GM13977 (cell line): Measurements from ENCODE around the gene CDH13.

ENCODE experiments used
- DNase-seq: peaks from one replicate; pipeline ENCODE4 v3.0.0; 2012; ENCODE audit warnings: low spot score
- in situ Hi-C: fragments of 300-500 bp; cut with MboI; formaldehyde crosslinking; loops from one replicate; pipeline ENCODE4 v1.12.0; 2022; ENCODE audit warnings: low sequenced_read_pairs, low pct_unique_long_range_greater_than_20kb, mixed read lengths, inconsistent platforms; ENCODE audit not compliant: unreplicated experiment
- TF ChIP-seq, protein P1 (sequence below): IDR thresholded peaks from 2 replicates; pipeline ENCODE4 v1.5.1; 2012; ENCODE audit warnings: mild to moderate bottlenecking, control low read depth; ENCODE audit not compliant: insufficient read depth; ENCODE audit errors: extremely low read depth, missing control alignments

Gene CDH13

DNA sequence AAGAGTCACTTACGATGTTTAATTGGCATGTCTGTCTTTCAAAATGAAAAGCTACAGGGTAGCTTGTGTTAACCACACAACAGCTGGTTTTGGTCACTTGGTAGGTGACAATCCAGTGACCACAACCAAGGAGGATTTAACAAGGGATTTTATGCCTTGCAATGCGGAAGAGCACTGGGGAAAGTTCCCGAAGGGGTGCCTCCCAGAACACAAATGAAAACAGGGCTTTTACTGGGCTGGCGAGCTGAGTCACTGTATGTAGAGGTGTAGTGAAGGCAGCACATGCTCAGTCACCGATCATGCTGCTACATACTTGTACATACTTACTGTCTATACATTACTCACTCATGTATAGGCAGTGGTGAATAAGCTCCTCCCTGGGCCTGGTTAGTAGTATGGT lies 483.5 kb downstream of the CDH13 start:
- DNase-seq: no peak
- in situ Hi-C loops: no loop called here
- TF ChIP-seq, protein P1, sequence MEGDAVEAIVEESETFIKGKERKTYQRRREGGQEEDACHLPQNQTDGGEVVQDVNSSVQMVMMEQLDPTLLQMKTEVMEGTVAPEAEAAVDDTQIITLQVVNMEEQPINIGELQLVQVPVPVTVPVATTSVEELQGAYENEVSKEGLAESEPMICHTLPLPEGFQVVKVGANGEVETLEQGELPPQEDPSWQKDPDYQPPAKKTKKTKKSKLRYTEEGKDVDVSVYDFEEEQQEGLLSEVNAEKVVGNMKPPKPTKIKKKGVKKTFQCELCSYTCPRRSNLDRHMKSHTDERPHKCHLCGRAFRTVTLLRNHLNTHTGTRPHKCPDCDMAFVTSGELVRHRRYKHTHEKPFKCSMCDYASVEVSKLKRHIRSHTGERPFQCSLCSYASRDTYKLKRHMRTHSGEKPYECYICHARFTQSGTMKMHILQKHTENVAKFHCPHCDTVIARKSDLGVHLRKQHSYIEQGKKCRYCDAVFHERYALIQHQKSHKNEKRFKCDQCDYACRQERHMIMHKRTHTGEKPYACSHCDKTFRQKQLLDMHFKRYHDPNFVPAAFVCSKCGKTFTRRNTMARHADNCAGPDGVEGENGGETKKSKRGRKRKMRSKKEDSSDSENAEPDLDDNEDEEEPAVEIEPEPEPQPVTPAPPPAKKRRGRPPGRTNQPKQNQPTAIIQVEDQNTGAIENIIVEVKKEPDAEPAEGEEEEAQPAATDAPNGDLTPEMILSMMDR: no peak

DNA sequence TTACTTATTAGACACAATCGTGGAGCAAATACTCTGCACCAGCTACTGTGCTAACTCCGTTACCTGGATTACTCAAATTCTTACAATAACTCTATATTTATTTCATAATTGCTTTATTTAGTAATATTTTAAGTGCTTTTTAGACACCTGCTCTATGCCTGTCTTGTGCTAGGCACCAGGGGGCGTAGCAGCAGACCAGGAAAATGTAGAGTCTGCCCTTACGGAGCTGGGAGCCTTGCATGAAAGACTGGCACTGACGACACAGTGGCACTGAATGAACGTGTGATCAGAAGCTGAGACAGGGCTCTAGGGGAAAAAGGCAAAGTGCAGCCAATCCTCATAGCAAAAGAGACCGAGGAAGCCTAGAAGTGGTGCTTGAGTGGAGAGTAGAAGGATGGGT lies 486.5 kb downstream of the CDH13 start:
- no peak for DNase-seq
- in situ Hi-C loops: no loop called here
- TF ChIP-seq, protein P1: peak; percentile 36

DNA sequence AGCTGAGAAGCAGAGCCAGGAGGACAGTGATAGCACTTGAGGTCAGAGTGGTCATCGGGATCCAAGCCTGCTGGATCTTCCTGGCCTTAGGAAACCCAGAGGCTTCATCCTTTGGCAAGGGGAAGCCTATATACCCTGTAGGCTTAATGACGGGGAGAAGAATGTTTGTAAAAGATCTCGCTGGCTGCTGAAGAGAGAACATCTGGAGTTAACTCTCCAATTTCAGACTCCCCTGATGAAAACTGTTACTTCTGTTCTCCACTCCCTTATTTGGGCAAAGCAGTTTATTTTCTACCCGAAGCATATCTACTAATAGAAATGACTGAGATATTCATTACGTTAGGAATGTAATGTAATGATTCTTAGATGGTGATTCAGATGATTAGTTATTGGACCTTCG lies 487.0 kb downstream of the CDH13 start:
- TF ChIP-seq, protein P1: no peak
- in situ Hi-C loops: no loop called here
- DNase-seq: no peak

DNA sequence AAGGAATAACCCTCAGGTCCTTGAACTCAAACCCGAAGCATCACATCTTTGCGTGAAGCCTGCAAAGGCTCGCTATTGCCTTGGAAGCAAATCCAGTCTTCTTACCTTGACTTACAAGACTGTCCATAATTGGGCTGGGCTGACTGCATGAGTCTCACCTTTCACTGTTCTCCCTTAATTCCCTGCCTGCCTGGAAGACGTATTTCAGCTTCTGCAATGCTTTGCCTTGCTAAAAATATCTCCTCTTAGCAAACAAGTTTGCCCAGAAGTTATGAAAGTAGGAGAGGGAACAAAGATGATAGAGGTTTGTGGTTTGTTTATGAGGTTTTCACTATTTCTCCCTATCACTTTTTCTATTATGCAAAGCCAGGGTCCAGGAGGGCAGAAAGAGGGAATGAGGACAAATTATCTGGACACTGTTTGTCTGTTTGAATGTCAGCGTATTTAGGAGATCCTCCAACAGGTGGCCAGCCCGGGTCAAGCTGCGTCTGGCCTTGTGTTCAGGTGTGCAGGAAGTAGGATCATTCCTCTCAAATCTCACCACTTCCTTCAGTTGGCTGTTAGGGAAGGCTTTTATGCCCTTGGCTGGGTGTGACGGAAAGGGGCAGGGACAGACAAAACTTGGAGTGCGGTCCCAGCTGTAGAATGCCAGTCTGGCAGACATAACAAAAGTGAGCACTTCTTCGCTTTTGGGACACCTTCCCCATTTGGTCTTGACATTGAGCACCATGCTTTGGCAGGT lies 488.9 kb downstream of the CDH13 start:
- no peak for DNase-seq
- in situ Hi-C loops: no loop called here
- TF ChIP-seq, protein P1: no peak

DNA sequence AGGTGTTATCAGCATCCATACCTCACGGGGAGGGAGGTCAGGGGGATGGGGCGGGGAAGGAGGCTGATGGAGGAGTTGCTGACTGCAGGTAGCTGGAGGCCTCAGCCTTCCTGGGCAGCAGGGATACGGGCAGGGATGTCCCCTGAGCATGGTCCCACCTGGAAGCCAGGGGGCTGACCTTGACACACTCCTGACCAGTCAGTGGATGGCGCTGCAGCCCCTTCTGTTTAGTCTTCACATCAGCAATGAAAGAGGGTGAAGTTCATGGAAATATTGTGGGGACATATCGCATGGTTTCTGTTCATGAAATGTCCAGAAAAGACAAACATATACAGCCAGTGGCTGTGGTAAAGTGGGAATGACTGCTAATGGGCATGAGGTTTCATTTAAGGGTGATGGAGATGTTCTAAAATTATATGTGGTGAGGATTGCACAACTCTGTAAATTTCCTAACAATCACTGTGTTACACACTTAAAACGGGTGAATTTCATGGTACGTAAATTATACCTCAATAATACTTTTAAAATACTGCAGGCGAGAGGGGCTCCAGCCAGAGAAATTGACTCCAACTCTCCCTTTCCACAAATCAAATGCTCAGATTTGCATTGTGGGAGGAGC lies 489.6 kb downstream of the CDH13 start:
- in situ Hi-C loops: no loop called here

DNA sequence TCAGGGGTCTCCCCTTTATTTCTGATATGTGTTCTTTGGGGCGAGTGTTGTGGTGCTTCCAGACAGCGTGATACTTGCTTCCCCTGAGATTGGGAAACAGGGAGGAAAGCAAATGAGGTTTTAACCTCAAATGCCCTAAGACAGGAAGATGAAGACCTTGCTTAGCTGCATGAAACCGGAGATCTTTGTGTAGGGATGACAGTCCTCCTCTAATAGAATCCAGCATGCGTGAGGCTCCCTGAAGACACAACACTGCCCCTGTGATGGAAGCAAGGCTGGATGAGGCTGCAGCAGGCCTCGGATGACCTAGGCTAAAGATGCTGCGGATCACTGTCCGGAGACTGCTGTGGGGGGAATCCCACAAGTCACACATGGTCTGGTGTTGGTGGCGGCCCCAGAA lies 491.0 kb downstream of the CDH13 start:
- no peak for DNase-seq
- in situ Hi-C loops: no loop called here
- TF ChIP-seq, protein P1: no peak

More for the DNA sequence above, 489.6 kb downstream of the CDH13 start:
- no peak for DNase-seq
- TF ChIP-seq, protein P1: no peak
